ENCODE measurements around the gene C1orf21.

C1orf21 gene

DNA sequence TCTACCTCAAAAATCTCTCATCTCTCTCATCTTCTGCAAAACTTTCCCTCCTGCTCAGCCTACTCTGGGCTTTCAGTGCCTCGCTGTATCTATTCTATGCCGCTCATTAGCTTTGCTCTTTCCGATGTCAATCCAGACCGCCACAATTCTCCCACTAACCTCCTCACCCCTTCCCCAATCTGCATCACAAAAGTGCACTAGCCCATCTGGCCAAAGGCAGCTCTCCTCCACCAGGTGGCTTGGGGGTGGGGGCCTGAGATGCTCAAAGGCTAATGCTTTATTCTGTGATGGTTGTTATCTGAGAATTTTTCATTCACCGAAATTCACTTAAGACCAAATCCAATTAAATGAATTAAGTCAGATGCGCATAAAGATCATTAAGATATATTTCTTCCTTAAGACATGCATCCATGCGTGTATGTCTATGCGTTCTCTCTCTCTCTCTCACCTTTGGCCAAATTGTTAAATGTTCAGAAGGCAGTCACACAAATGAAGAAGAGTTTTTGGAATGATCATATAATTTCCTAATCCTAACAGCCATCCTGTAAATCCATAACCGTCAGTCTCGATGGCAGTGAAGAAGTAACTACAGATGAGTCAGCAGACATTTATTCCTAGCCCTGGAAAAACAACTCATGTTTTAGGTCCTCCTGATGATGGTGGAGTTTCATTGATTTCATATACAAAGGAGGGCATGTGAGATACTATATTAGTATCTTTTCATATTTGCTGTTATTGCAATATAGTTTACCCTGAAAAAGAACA, 111.3 kb downstream of the C1orf21 start:
- CTCF ChIA-PET: interaction anchor here (0.9 kb wide), 1 partner anchor 43 kb away, joined by 3 read pairs; no protein-coding TSS in a partner anchor
- no peak for DNase-seq (ENCODE audit: extremely low spot score)
- TF ChIP-seq ZNF384 (IDR thresholded peaks at IDR 0.05): no peak
- TF ChIP-seq CTBP1 (IDR thresholded peaks at IDR 0.05; ENCODE audit: borderline replicate concordance): no peak
- TF ChIP-seq ARNT (IDR thresholded peaks at IDR 0.05): no peak
- no peak for TF ChIP-seq FOXA1 (IDR thresholded peaks at IDR 0.05)
- TF ChIP-seq SP1 (IDR thresholded peaks at IDR 0.05): no peak
- no peak for TF ChIP-seq L3MBTL2 (conservative IDR thresholded peaks at IDR 0.05)
- TF ChIP-seq NFRKB (IDR thresholded peaks at IDR 0.05): no peak
- no peak for TF ChIP-seq SUZ12 (IDR thresholded peaks at IDR 0.05)
- TF ChIP-seq HDGF (IDR thresholded peaks at IDR 0.05; ENCODE audit: borderline replicate concordance): no peak
- POLR2A ChIA-PET: no interaction called here

DNA sequence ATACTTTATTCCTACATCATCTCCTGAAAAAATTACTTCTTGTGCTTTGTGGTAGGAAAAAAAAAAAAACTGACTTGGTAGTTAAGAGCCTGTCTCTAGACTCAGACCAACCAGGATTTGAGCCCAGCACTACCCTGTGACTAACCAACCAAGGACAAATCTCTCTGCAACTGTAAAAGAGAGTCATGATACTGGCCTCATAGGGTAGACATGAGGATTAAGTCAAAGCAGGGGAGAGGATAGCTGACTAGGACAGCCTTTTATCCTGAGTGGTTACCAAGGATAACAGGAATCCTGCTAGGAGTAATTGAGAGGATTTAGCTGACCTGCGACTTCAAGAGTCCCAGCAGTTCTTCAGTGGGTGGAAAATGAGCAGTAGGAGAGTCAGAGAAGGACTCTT, 112.8 kb downstream of the C1orf21 start:
- TF ChIP-seq, protein P1, sequence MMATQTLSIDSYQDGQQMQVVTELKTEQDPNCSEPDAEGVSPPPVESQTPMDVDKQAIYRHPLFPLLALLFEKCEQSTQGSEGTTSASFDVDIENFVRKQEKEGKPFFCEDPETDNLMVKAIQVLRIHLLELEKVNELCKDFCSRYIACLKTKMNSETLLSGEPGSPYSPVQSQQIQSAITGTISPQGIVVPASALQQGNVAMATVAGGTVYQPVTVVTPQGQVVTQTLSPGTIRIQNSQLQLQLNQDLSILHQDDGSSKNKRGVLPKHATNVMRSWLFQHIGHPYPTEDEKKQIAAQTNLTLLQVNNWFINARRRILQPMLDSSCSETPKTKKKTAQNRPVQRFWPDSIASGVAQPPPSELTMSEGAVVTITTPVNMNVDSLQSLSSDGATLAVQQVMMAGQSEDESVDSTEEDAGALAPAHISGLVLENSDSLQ (IDR thresholded peaks at IDR 0.05): no peak
- TF ChIP-seq TARDBP (IDR thresholded peaks at IDR 0.05): no peak
- no peak for TF ChIP-seq ZNF384 (IDR thresholded peaks at IDR 0.05)
- no peak for TF ChIP-seq HDGF (IDR thresholded peaks at IDR 0.05; ENCODE audit: borderline replicate concordance)
- no peak for TF ChIP-seq NFRKB (IDR thresholded peaks at IDR 0.05)
- TF ChIP-seq SP1 (IDR thresholded peaks at IDR 0.05): no peak
- TF ChIP-seq FOXM1 (IDR thresholded peaks at IDR 0.05; ENCODE audit: borderline replicate concordance): no peak
- TF ChIP-seq SUZ12 (IDR thresholded peaks at IDR 0.05): no peak
- no peak for TF ChIP-seq FOXK2 (IDR thresholded peaks at IDR 0.05)
- TF ChIP-seq FOXA1 (IDR thresholded peaks at IDR 0.05): no peak
- ChIA-PET POLR2A (no interaction called here), CTCF (no interaction called here)
- DNase-seq (ENCODE audit: extremely low spot score): no peak

DNA sequence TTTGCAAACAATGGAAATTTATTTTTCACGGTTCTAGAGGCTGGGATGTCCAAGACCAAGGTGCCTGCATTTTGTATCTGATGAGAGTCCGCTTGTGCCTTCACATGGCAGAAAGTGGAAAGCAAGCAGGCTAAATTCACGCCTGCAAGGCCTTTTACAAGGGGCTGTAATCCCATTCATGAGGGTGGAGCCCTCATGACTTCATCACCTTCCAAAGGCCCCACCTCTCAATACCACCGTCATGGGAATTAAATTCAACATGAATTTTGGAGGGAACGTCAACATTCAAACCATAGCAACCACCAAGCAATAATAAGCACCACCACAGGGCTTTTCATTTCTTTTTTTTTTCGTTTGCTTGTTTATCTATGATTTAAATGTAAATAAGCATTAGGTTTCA, 115.3 kb downstream of the C1orf21 start:
- CTCF ChIA-PET: no interaction called here
- DNase-seq (ENCODE audit: extremely low spot score): no peak

DNA sequence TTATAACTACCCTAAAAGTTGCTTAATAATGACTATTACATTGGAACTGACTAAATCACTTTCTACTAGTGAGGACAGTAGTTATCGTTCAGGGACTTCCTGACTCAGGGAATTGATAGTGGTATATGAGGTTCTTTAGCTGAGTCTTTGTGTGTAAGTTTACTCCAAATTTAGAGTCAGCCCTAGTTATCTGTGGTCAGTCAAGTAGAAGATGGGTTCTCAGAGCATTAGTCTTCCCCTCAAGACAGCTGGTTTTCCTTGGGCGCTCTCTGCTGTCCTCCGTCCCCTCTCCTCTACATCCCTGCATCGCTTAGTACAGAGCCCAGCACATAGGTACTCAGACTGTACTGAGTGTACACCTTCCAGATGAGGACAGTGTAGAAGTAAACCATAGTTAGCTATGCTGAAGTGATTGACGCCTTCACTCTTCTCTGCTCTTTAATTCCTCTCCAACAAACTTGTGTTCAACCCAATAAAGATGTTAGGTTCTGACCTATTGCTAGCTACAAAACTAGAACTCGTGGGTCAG, 116.5 kb downstream of the C1orf21 start:
- POLR2A ChIA-PET: no interaction called here
- no peak for TF ChIP-seq SP1 (IDR thresholded peaks at IDR 0.05)
- TF ChIP-seq FOXA1 (IDR thresholded peaks at IDR 0.05): no peak
- TF ChIP-seq ARNT (IDR thresholded peaks at IDR 0.05): no peak
- TF ChIP-seq TARDBP (IDR thresholded peaks at IDR 0.05): no peak
- TF ChIP-seq BHLHE40 (IDR thresholded peaks at IDR 0.05; ENCODE audit: borderline replicate concordance): no peak
- no peak for TF ChIP-seq ELF4 (IDR thresholded peaks at IDR 0.05)
- TF ChIP-seq, protein P1 (IDR thresholded peaks at IDR 0.05): no peak
- no peak for TF ChIP-seq FOXM1 (IDR thresholded peaks at IDR 0.05; ENCODE audit: borderline replicate concordance)
- TF ChIP-seq SUZ12 (IDR thresholded peaks at IDR 0.05): no peak
- TF ChIP-seq CTBP1 (IDR thresholded peaks at IDR 0.05; ENCODE audit: borderline replicate concordance): no peak
- no peak for TF ChIP-seq FOXK2 (IDR thresholded peaks at IDR 0.05)
- CTCF ChIA-PET: no interaction called here
- no peak for DNase-seq (ENCODE audit: extremely low spot score)

More for the DNA sequence above, 115.3 kb downstream of the C1orf21 start:
- TF ChIP-seq ARNT (IDR thresholded peaks at IDR 0.05) (no peak), SUZ12 (IDR thresholded peaks at IDR 0.05) (no peak), TARDBP (IDR thresholded peaks at IDR 0.05) (no peak), ZNF384 (IDR thresholded peaks at IDR 0.05) (no peak), FOXK2 (IDR thresholded peaks at IDR 0.05) (no peak), NFRKB (IDR thresholded peaks at IDR 0.05) (no peak), HDGF (IDR thresholded peaks at IDR 0.05; ENCODE audit: borderline replicate concordance) (no peak), ELF4 (IDR thresholded peaks at IDR 0.05) (no peak), CTBP1 (IDR thresholded peaks at IDR 0.05; ENCODE audit: borderline replicate concordance) (no peak)
- TF ChIP-seq, protein P1 (IDR thresholded peaks at IDR 0.05): no peak
- POLR2A ChIA-PET: no interaction called here

DNA sequence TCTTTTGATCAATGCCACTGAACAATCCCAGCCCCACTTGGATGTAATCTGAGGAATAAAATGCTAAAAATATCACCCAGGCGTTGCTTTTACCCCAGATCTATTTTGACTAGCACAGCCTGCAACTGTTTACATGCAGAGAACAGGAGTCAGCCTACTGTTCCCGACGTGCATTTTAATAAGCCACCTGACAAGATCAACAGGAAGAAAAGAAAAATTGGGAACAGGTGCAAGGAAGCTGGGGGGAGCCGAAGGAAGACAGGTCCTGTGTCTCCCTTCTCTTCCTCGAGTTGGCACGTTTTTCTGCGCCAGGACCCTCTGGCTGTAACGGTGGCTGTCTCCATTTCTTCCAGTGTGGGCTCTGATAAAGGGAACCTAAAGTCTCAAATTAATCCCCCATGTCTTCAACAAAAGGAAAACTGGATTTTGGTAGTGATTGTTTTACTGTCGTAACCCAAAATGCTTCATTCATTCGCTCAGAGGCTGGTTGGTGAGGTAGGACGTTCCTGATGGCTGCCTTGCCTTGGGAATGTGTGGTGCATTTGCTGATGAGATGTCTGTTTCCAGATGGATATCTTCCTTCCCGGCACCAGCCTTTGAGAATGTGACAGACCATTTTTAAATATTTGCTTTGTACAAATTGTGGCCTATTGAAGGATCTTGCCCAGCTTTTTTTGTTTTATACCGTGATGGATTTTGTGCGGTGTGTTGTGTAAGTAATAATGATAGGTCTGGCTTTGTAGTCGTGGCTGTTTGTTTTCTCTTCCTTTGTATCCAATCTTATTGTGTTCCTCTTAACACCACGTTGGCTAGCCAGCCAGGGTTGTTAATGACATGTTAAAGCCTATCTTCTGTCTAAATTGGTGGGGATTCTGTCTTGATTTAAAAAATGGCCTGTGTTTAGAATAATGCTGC, 117.5 kb downstream of the C1orf21 start:
- no peak for DNase-seq (ENCODE audit: extremely low spot score)
- TF ChIP-seq CTBP1 (IDR thresholded peaks at IDR 0.05; ENCODE audit: borderline replicate concordance) (no peak), ELF4 (IDR thresholded peaks at IDR 0.05) (no peak), BHLHE40 (IDR thresholded peaks at IDR 0.05; ENCODE audit: borderline replicate concordance) (no peak), FOXA1 (IDR thresholded peaks at IDR 0.05) (no peak), TARDBP (IDR thresholded peaks at IDR 0.05) (no peak)
- ChIA-PET CTCF (no interaction called here), POLR2A (no interaction called here)

DNA sequence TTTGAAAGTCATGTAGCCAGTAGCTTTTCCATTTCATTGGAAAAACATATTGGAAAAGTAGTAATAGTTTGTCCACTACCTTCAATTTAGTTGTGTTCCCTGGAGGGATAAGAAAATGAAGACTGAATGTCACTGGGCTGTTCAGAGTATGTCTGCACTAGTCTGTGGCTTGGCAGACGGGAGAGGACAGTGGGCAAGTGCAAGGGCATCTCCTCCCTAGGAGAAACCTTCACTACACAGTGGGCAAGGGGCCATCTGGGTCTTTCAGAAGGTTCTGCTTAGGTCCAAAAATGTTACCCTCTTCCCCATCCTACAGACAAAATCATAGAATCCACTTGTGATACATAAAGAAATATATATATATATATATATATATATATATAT, 118.1 kb downstream of the C1orf21 start:
- ChIA-PET CTCF (no interaction called here), POLR2A (no interaction called here)
- DNase-seq (ENCODE audit: extremely low spot score): no peak
- TF ChIP-seq HDGF (IDR thresholded peaks at IDR 0.05; ENCODE audit: borderline replicate concordance) (no peak), ARNT (IDR thresholded peaks at IDR 0.05) (no peak), FOXK2 (IDR thresholded peaks at IDR 0.05) (no peak), TARDBP (IDR thresholded peaks at IDR 0.05) (no peak), L3MBTL2 (conservative IDR thresholded peaks at IDR 0.05) (no peak), SUZ12 (IDR thresholded peaks at IDR 0.05) (no peak), FOXM1 (IDR thresholded peaks at IDR 0.05; ENCODE audit: borderline replicate concordance) (no peak), SP1 (IDR thresholded peaks at IDR 0.05) (no peak), ELF4 (IDR thresholded peaks at IDR 0.05) (no peak), BHLHE40 (IDR thresholded peaks at IDR 0.05; ENCODE audit: borderline replicate concordance) (no peak), CTBP1 (IDR thresholded peaks at IDR 0.05; ENCODE audit: borderline replicate concordance) (no peak), FOXA1 (IDR thresholded peaks at IDR 0.05) (no peak)
- TF ChIP-seq, protein P1 (IDR thresholded peaks at IDR 0.05): no peak

Data from HEK293T (cell line).